ENCODE data around the gene FAM117A. TPM values are rescaled to one million over a fixed set of nuclear protein-coding genes. Genes with fewer than 3 reads are reported as not detected.
"Not testable (repeated sequence)": the region's sequence is repeated elsewhere in the genome, so short reads cannot be mapped to it uniquely, and the experiment has no call there.

Gene FAM117A
- total RNA-seq, 1 donor from 2014 or later: 5.8 TPM

DNA sequence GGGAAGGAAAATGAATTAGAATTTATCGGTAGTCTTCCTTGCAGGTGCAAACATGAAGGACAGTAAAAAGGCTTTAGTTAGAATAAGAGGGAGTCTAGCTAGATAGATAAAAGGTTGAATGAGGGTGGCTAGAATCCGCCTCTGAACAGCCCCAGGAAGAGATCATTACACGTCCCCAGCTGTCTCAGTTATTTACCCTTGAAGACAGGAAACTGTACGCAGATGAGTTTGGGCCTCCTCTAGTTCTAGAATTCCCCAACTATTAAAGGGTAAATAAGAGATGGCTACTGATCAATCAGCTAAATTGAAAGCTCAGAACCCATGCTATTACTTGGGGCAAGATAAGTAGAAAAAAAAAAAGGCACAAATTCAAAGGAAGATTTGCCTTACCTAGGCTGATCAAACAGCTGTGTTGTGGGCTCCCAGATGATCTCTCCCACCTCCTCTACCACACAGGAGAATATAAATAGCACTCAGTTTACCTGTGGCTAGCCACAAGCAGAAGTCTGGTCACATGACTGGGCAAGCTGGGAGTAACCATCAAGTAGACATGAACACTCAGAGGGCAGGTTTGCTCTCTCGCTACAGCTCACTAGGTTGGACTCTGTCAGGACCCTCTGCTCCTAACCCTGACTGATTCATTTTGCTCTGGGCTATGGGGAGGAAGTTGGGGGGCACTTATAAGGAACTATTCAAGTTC, 17.0 kb downstream of the FAM117A start:
- intact Hi-C loops (cut with DNase I): no loop called here
- no peak for DNase-seq (ENCODE audit: low spot score)

DNA sequence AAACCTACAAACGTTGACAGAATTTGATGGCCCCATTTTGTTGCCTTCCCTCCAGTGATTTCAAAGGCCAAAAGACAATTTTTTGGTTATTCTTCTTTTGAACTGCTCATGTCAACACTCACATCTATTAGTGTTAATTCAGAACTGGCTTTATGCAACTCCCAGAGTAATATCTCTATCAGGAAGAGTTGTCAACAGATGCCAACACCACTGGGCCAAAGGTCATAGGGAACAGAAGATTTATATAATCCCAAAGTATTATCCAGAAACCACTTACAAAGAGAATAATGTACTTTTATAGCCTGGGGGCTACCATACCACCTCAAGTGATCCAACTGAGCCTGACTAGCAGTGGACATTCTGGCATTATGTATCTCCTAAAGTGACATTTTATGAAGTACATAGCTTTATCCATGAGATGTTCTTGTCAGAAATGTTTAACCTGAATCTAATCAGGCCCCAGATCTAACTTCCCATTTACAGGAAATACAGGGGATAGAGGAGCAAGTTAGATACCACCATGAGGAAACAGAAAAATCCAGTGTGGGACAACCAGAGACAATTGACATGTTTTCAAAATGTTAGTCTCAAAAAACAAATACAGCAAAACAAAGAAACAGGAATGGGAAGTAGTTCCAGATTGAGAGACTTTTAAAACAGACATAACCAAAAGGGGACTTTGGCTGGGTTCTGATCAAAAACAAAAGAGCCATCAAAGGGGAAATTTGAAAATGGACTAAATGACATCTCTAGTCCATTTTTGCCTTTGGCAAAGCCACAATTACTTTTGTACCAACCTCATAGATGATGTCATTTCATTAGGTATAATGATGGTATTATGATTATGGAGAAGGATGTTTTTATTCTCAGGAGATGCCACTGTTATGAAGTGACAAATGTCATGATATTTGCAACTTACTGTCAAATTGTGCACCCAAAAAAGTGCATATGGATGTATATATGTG, 18.5 kb downstream of the FAM117A start:
- DNase-seq (ENCODE audit: low spot score): no peak
- intact Hi-C loops (cut with DNase I): no loop called here

DNA sequence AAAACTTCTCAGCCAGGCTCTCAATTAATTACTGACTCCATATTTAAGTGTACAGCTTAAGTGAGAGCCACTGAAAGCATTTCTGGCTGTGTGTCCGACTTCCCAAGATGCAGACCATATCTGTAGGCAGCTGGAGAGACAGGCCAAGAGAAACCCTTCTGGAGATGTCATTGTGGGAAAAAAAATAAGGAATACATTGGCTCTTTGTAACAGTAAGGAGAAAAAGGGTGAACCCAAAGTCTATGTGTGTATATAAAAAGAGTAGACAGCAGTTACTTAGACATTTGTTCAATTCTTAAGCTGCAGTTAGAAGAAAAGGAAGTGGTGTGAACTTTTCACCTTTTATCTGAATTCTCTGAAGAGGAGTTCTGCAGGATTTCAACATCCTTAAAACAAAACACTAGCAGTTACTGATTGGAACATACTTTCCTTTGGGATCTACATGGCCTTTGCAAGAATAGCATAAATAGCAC, 21.7 kb downstream of the FAM117A start:
- intact Hi-C loops (cut with DNase I): no loop called here
- no peak for DNase-seq (ENCODE audit: low spot score)

DNA sequence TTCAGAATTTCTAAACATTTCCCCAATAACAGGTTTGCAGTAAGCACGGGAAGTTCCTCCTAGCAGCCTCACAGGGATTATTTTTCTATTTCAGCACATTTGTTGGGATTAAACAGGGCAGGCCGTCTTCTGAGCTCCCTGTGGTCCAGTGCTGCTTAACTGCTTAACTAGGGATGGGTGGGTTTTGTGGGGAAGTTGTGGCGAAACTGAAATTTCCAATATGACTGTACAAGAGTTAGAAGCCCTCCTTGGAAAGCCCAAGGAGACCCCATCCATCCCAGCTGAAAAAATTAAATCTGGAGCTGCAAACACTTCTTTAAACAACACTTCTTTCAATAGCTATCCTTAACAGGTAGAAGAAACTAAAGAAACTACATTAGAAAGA, 22.2 kb downstream of the FAM117A start:
- DNase-seq (ENCODE audit: low spot score): no peak
- intact Hi-C loops (cut with DNase I): no loop called here

DNA sequence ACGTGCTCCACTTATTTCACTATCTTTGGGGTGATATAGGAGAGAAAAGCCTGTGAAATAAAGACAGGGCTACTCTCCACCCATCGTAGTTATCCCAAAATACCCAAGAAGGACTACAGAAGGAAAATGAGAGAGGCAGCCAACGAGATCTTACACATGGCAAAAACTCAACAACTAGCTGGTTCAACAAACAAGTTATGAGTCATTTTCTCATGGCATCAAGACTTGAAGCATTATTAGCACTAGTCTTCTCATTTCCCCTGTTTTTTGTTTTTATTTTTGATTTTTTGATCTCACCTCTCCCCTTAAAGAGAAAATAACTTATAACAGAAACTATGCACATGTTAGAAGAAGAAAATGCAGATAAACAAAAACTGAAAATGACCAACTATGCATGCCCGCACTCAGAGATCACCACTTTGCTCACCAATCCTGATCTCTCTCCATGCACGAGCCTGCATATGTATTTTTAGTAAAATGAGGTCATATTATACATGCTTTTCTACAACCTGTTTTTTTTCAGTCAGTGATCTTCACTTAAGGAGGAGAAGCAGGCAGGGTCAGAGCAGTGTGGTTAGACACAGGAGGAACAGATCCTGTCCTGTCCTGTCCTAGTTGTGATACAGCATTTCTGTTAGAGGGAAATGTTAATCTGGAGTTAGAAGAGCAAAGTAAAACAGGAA, 22.8 kb downstream of the FAM117A start:
- DNase-seq (ENCODE audit: low spot score): no peak
- intact Hi-C loops (cut with DNase I): no loop called here

DNA sequence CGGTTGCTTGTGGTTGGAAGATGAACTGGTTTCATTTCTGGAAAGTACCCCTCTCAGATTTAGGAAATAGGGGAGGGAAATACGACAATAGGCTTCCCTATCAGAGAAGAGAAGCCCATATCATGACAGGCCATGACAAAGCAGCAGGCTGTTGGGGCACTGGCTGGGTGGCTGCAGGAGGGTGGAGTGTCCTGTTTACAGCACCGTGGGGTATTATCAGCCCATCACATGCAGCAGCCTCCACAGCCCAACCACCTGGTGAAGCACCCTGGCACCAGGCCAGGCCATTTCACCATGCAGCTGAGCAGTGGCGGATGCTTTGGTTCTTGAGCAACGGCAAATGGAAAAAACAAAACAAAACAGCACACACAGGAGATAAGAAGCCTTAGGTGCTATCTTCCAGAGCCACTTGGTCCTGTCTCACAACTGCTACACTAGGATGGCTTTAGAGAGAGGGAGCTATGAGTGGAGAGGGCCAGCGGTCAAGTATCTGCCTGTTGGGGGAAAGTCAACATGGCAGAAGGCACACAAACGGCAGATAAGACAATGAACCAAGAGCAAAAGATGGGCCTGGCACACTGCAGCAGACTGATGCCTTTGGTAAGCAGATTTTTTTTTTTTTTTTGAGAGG, 24.2 kb downstream of the FAM117A start:
- intact Hi-C loops (cut with DNase I): no loop called here

DNA sequence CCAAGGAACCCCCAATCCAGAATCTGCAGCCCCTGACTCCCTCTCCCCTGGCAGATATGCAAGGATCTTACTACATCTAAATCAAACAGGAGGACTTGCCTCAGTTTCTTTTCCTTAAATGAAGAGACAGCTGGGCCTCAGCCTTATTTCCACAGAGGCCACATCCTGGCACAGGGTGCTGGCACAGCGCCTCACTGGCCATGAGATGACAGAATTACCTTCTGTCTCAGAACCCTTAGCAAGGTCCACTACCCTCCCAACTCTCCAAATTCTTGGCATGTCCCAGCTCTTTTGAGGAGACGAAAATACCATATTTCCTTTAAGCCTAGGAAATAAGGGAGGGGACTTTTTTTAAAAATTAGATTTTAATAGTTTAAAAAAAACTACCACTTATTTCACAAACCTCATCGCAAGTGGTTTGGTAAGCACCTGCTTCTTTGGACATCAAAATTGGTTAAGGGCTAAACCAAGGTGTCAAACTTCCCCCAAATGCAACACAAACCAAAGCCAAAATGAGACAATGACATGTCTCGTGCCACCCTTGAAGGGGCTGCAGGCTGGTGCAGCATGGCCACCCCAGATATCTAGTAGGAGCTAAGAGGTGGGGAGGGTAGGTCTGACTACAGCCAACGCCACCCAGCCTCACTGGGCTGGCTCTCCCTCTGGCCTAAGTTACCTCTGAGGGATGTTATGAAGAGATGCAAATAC, 25.3 kb downstream of the FAM117A start:
- intact Hi-C loops (cut with DNase I): no loop called here
- DNase-seq (ENCODE audit: low spot score): no peak

More for the DNA sequence above, 24.2 kb downstream of the FAM117A start:
- peak; percentile 91 for DNase-seq (ENCODE audit: low spot score)

DNA sequence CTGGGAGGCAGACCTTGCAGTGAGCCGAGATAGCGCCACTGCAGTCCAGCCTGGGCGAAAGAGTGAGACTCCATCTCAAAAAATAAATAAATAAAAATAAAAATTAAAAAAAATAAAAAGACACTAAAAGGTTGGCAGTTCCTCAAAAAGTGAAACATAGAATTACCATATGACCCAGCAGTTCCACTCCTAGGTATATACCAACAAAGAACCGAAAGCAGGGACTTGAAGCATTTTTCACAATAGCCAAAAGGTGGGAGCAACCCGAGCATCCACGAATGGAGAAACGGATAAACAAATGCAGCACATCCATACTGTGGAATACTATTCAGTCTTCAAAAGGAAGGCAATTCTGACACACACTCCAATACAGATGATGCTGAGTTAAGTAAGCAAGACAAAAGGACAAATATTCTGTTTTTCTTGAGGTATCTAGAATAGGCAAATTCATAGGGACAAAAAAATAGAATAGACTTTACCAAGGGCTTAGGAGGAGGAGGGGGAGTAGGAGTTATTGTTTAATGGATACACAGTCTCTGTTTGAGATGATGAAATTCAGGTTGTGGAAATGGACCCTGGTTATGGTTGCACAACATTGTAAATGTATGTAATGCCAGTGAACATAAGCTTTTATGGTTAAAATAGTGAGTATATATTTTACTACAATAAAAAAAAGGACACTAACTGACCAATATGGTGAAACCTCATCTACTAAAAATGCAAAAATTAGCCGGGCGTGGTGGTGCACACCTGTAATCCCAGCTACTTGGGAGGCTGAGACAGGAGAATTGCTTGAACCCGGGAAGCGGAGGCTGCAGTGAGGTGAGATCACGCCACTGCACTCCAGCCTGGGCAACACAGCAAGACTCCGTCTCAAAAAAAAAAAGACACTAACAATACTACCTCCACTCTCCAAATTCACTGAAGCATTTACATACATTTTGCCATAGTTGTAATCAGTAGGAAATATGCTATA, 29.1 kb downstream of the FAM117A start:
- intact Hi-C loops (cut with DNase I): no loop called here
- no peak for DNase-seq (ENCODE audit: low spot score)

DNA sequence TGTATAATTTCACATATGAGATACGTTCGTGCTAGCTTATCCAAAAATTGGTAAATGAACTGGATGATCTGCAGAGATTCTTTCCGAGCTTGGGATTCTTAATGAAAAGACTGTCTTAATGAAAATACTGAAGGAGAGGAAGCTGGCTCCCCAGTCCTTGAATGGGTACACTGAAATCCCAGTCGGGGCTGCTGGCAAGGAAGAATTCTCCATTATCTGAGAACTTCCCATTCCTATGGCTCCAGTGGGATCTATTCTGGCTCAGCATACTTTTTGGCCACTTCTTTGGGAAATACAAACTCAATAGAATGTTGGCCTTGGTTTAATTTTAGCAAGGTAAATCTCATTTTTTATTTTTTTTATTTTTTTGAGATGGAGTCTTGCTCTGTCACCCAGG, 32.5 kb downstream of the FAM117A start:
- DNase-seq (ENCODE audit: low spot score): no peak
- intact Hi-C loops (cut with DNase I): no loop called here

DNA sequence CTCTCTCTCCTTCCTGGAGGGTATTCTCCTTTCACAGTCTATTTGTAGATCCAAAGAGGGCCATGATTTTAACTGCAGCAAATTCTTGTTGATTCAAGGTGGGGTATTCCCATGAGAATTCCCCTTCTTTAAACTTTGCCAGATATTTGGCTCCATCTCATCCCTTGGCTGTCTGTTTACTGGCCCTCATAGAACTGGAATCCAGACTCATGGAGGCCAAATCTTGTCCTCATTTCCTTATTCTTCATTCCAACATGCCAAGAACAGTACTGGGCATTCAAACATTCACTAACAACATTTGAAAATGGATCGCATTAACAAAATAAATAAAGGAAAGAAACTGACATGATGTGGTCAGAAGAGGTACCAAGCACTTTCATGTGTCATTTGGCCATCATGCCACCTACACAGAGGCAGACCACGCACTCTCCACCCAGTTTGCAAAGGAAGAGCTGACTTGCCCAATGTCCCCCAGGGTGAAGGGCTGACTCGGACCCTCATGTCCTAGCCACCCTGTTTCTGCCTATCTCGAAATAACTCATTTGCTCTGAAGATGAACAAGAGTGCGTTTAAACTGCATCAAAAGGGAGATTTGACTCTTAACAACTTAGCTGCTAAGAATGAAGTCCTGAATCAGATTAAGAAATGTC, 33.0 kb downstream of the FAM117A start:
- no peak for DNase-seq (ENCODE audit: low spot score)
- intact Hi-C loops (cut with DNase I): no loop called here

DNA sequence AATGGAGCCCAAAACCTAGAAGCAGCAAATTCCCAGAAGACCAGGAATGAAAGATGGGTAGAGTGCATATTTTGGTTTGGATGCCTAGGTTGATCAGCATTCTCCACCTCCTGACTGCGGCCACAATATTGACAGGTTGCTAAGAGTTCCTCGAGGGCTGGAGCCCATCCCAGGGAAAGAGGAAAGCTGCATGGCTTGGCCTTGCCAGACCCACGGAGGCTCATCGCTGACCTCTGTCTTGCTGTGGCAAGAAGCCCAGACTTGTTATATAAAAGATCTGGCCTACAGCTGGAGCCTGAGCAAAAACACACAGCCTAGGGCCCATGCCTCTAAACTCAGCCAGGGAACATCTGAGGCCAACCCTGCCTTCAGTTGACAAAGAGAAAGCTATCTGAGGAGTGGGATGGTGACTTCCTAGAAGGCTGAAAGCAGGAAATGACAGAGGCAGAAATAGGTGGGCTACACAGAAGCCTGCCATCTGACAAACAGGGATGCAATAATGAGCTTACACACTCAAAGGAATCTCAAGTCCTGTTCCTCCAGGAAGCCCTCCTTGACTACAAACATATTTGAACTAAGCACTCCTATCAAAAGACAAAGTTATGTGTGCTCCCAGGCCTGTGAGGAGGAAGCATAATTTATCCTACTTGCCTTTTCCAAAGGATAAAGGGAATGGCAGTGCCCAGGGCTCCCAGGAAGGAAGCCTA, 33.7 kb downstream of the FAM117A start:
- DNase-seq (ENCODE audit: low spot score): peak; percentile 88
- intact Hi-C loops (cut with DNase I): no loop called here

DNA sequence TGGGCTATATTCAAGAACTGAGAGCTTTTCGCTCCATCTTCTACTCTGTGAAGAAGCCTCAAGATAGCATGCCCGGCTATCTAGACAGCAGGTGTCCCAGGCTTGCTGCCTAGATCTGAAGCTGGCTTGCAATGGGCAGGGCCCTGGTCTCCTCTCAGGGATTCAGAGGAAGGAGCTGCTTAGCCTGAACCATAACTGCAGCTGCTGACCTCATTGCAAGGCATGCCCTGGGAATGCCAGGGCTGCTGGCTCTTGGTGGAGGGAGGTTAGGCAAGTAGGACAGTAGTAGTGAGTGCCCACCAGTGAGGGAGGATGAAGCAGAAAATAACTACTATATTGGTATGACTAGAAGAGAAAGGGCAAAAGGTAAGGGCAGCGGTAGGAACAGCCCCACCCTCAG, 34.9 kb downstream of the FAM117A start:
- no peak for DNase-seq (ENCODE audit: low spot score)
- intact Hi-C loops (cut with DNase I): loop anchor here (5.0 kb wide), 1 partner anchor 33 kb away; the partner anchor contains the start of gene FAM117A

DNA sequence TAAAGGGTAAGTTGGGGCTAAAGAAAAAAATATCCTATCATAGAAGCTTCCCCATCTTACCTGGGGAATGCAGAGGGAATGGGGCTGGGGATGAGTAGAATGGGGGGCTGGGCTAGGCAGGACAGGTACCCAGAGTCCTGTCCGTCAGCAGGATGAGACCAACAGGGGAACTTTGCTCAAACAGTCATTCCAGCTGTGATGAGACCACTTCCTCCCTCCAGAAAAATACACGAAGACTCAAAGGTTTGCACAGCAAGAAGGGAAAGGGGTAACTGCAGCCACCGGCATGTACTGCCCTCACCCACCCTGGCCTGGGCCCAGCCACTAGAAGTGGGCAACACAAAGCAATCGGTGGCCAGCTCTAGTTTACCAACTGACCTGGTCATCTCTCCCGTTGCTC, 35.5 kb downstream of the FAM117A start:
- DNase-seq (ENCODE audit: low spot score): no peak
- intact Hi-C loops (cut with DNase I): loop anchor here (5.0 kb wide), 1 partner anchor 34 kb away; the partner anchor contains the start of gene FAM117A

DNA sequence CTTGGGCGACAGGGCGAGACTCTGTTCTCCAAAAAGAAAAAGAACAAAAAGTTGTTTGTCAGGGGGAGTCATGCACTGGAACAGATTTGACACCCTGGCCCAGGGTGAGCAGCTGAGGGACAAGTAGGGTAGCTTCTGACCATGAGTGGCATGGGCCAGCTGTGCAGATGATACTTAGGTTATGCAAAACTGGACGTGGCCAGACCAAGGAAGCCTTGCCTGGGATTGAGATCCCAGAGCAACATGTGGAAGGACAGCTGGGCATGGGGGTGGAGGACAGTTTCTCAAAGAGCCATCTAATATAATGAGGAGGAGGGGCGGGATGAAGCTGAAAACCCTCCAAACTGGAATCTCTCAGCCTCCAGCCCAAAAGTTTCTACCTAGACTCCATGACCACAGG, 36.6 kb downstream of the FAM117A start:
- intact Hi-C loops (cut with DNase I): loop anchor here (5.0 kb wide), 1 partner anchor 35 kb away; the partner anchor contains the start of gene FAM117A
- DNase-seq (ENCODE audit: low spot score): no peak

DNA sequence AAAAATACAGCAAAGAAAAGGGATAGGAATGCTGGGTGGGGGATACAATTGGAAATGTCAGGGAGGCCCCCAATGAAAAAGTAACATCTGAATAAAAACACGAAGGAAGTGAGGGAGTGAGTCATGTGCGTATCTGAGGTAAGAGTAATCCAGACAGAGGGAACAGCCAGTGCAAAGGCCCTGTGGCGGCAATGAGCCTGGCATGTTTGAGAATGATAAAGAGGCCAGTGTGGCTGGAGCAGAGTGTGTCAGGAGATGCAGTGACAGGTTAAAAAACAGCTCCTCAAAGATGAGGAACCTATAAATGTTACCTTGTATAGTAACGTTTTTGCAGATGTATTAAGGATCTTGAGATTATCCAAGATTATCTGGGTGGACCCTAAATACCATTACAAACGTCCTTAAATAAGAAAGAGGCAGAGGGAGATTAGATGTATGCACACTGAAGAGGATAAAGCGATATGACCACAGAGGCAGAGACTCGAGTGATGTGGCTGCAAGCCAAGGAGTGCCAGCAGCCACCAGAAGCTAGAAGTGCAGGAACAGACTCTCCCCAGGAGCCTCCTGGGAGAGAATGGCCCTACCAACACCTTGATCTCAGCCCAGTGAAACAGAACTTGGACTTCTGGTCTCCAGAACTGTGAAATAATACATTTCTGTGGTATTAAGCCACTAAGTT, 38.3 kb downstream of the FAM117A start:
- intact Hi-C loops (cut with DNase I): loop anchor here (5.0 kb wide), 1 partner anchor 37 kb away; the partner anchor contains the start of gene FAM117A
- DNase-seq (ENCODE audit: low spot score): no peak

DNA sequence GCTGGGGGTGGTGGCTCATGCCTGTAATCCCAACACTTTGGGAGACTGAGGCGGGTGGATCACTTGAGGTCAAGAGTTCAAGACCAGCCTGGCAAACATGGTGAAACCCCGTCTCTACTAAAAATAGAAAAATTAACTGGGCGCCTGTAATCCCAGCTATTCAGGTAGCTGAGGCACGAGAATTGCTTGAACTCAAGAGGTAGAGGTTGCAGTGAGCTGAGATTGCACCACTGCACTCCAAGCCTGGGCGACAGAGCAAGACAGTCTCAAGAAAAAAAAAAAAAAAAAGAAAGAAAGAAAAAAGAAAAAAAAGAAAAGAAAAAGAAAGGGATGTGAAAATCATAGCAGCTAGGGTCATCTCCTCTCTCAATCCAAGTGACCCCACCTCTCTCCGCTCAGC, 39.4 kb downstream of the FAM117A start:
- intact Hi-C loops (cut with DNase I); DNase-seq (ENCODE audit: low spot score): not testable (repeated sequence)
